HG02642 (cell line): ENCODE measurements around the gene LRRC8E.

Experiments
- ATAC-seq: cut with Tn5 transposase; IDR thresholded peaks from one replicate; pipeline ENCODE4 v1.9.1; 2021; ENCODE audit warnings: mild to moderate bottlenecking; ENCODE audit not compliant: unreplicated experiment, poor library complexity

Gene LRRC8E

GRCh38 chr19:7888145-7888825 is at the start of gene LRRC8E:
Gene LRRC8E, plus strand, starts transcription at chr19:7888510. Its CDS starts 7,094 bp downstream, at chr19:7895604.
- ATAC-seq, result no peak

- no peak for ATAC-seq
Observed at GRCh38 chr19:7839476-7839875, 48.8 kb upstream of the LRRC8E start.

DNA sequence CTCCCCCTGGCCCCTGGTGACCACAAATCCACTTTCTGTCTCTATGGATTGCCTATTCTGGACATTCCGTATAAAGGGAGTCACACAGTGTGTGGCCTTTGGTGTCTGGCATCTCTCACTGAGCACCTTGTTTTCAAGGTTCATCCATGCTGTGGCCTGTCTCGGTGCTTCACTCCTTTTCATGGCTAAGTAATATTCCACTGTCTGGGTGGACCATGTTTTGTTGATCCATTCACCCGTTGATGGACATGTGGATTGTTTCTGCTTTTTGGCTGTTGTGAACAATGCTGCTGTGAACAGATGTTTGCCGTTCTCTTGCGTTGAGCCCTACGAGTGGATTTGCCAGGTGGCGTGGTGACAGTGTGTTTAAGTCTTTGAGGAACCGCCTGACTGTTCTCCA is 47.7 kb upstream of the LRRC8E start:
- ATAC-seq, result no peak

DNA sequence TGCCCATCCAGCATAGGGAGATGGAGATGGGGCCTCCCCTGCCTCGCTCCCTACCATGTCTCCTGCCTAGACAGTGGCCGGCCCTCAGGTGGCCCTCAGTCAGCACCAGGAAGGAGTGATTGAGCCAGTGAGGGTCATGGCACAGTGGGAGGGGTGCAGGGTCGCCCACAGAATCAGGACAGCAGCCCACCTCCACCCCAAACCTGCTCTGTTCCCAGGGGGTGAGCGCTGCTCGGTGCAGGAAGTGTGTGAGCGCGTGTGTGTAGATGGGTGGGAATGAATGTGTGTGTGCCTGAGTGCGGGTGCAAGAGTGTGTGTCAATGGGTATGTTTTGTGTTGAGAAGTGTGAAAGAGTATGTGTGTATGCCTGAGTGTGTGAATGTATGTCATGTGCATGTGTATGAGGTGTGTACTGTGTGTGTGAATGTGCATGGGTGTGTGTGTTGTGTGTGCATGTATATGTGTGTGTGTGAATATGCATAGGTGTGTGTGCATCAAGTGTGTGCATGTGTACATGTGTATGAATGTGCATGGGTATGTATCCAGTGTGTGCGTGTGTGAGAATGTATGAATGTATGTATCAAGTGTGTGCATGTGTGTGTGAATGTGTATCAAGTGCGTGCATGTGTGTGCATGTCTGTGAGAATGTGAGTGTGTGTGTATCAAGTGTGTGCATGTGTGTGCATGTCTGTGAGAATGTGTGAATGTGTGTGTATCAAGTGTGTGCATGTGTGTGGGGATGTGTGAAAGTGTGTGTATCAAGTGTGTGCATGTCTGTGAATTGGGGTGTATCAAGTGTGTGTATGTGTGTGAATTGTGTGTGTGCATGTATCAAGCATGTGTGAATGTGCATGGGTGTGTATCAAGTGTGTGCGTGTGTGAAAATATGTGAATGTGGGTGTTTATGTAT is 46.3 kb upstream of the LRRC8E start:
- ATAC-seq, result no peak

DNA sequence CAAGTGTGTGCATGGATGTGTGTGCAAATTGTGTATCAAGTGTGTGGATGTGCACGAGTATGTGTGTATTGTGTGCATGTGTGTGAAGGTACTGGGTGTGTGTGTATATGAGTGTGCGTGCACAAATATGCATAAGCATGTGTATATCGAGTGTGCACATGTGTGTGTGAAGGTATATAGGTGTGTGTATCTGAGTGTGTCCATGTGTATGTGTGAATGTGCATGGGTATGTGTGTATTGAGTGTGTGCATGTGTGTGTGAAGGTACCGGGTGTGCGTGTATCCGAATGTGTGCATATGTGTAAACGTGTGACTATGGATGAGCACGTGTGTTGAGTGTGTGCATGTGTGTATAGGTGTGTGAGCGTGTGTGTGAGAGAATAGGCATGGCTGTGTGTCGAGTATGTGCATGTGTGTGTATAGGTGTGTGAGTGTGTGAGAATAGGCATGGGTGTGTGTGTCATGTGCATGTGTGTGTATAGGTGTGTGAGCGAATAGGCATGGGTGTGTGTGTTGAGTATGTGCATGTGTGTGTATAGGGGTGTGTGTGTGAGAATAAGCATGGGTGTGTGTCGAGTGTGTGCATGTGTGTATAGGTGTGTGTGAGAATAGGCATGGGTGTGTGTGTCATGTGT is 45.5 kb upstream of the LRRC8E start:
- ATAC-seq, result no peak

- no peak for ATAC-seq
Observed at GRCh38 chr19:7843521-7843920, 44.8 kb upstream of the LRRC8E start.

DNA sequence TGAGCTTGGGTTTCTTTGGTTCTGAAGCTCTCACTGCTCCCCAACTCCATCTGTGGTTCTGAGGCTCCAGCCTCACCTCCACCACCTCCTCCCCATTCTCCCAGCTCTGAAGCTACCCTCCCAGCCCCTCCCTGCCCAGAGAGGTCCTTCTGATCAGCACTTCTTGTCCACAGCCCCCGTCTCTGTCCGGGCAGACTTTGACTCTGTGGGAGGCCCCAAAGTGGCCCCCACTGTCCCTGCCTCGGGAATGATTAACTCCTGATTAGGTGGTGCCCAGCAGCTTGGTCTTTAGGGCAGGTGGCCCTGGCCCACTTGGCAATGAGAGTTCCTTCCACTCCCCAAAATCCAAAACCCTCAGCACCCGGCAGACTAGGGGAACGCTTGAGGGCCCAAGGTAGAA is 43.9 kb upstream of the LRRC8E start:
- no peak for ATAC-seq

GRCh38 chr19:7844951-7845350 is 43.4 kb upstream of the LRRC8E start:
- ATAC-seq, result no peak

- ATAC-seq, result no peak
Observed at GRCh38 chr19:7845390-7846154, 42.7 kb upstream of the LRRC8E start.

- ATAC-seq, result no peak
Observed at GRCh38 chr19:7846155-7846646, 42.1 kb upstream of the LRRC8E start.

DNA sequence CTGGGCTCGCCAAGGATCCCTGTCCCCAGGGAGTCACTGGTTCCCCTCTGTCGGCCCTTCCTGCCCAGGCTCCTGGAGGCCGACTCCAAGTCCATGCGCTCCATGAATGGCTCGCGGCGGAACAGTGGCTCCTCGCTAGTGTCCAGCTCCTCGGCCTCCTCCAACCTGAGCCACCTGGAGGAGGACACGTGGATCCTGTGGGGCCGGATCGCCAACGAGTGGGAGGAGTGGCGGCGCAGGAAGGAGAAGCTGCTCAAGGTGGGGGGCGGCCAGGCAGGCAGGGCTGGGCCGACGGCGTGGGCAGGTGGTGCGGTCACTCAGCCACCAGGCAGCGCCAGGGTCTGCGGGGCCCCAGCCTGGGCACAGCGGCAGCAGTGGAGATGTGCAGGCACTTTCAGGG is 40.6 kb upstream of the LRRC8E start:
- ATAC-seq, result no peak

GRCh38 chr19:7848779-7849457 is 39.4 kb upstream of the LRRC8E start:
- ATAC-seq, result no peak

GRCh38 chr19:7849631-7849999 is 38.7 kb upstream of the LRRC8E start:
- no peak for ATAC-seq

DNA sequence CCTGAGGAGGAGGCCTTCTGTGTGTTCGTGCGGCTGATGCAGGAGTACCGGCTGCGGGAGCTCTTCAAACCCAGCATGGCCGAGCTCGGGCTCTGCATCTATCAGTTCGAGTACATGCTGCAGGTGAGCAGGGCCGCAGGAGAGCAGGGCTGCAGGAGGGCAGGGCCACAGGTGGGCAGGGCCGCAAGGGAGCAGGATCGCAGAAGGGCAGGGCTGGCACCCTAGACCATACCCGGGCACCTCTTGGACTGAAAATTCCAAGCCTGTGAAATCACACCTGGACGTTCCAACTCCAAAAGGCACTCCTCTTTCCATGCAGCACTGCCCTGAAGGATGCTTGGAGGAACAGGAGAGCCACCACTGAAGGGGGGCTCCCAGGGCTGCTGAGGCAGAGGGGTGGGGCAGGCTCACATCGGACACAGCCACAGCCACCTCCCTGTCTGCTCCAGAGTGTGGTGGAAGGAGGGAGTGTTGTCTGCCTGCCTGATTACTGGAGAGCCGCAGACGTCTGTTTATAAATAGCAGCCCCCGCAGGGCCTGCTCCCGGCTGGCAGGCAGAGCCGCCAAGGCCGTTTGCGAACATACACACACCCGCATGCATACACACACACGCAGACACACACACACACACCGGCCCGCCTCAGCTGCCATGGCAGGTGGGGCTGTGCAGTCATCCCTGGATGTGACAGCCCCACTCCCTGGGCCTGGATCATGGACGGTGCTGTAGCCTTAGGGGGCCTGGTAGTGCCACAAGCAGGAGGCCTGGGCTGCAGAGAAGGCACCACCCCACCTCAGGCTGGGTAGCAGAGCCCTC is 38.1 kb upstream of the LRRC8E start:
- ATAC-seq, result no peak

DNA sequence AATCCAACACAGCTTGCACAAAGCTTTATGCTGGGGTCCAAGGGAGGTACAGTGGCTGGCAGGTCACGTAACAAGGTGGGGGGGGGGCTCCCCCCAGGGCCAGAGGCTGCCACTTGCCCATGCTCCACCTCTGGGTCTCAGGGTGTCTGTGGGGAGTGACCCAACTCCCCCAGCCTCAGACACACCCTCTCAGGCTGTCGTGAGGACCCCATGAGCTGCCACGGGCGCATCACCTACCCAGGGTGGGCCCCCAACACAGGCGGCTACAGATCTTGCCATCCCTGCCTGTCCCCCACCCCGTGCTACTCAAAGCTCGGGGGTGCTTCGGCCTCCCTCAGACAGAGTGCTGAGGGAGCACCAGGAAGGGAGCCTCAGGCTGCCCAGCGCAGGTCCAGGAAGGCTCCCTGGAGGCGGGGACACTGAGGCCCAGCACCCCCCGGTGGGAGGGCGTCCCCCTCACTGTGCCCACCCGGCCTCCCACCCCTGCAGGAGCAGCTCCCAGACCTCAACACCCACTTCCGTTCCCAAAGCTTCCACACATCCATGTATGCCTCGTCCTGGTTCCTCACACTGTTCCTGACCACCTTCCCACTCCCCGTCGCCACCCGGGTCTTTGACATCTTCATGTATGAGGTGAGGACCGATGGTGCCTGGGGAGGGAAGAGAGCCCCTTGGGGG is 37.2 kb upstream of the LRRC8E start:
- ATAC-seq, result no peak

- no peak for ATAC-seq
Observed at GRCh38 chr19:7851623-7852500, 36.4 kb upstream of the LRRC8E start.
